ENCODE measurements around the gene DNAH14.

GRCh38 chr1:225435076-225435475 is 505.6 kb downstream of the DNAH14 start:
- TF ChIP-seq CTCF (conservative IDR thresholded peaks at IDR 0.05; ENCODE audit: low read depth, low read length) (no peak), POLR2A (IDR thresholded peaks at IDR 0.05; ENCODE audit: low read depth, low read length) (no peak), MAZ (IDR thresholded peaks at IDR 0.05; ENCODE audit: borderline replicate concordance, low read depth, low read length) (no peak), RAD21 (IDR thresholded peaks at IDR 0.05; ENCODE audit: low read length) (no peak), RCOR1 (IDR thresholded peaks at IDR 0.05; ENCODE audit: insufficient replicate concordance, low read length) (no peak), BHLHE40 (IDR thresholded peaks at IDR 0.05; ENCODE audit: low read depth, low read length) (no peak), NFE2L2 (IDR thresholded peaks at IDR 0.05; ENCODE audit: low read depth, low read length) (no peak), RFX5 (IDR thresholded peaks at IDR 0.05; ENCODE audit: low read depth, low read length) (no peak), CEBPB (IDR thresholded peaks at IDR 0.05; ENCODE audit: low read depth, low read length) (no peak)
- TF ChIP-seq, protein P1, sequence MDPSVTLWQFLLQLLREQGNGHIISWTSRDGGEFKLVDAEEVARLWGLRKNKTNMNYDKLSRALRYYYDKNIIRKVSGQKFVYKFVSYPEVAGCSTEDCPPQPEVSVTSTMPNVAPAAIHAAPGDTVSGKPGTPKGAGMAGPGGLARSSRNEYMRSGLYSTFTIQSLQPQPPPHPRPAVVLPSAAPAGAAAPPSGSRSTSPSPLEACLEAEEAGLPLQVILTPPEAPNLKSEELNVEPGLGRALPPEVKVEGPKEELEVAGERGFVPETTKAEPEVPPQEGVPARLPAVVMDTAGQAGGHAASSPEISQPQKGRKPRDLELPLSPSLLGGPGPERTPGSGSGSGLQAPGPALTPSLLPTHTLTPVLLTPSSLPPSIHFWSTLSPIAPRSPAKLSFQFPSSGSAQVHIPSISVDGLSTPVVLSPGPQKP (IDR thresholded peaks at IDR 0.05; ENCODE audit: borderline replicate concordance, low read depth, low read length) = no peak

All from IMR-90 (cell line).